H9 (cell line): Measurements from ENCODE around the gene NACC2. TPM values are rescaled to one million over a fixed set of nuclear protein-coding genes. Genes with fewer than 3 reads are reported as not detected.

ENCODE experiments used
- DNase-seq: peaks from one replicate; pipeline ENCODE4 v3.0.0-alpha.2; 2017
- H2AFZ ChIP-seq: one replicate; pipeline ENCODE4 v1.6.1; 2013; ENCODE audit warnings: mild to moderate bottlenecking, low read length, control low read depth, moderate library complexity
- H2AK5ac ChIP-seq: 2 replicates; pipeline ENCODE4 v1.6.1; 2013; ENCODE audit warnings: low read length, control low read depth, mixed read lengths; ENCODE audit not compliant: insufficient read length
- H2BK120ac ChIP-seq: one replicate; pipeline ENCODE4 v1.6.1; 2013; ENCODE audit warnings: low read depth, mild to moderate bottlenecking, low read length, control low read depth, inconsistent platforms; ENCODE audit not compliant: poor library complexity, severe bottlenecking
- H2BK12ac ChIP-seq: 2 replicates; pipeline ENCODE4 v1.6.1; 2013; ENCODE audit warnings: low read length, control low read depth, mixed read lengths, low read depth; ENCODE audit not compliant: insufficient read length
- H2BK15ac ChIP-seq: 2 replicates; pipeline ENCODE4 v1.6.1; 2013; ENCODE audit warnings: low read depth, low read length, control low read depth
- H2BK20ac ChIP-seq: one replicate; pipeline ENCODE4 v1.6.1; 2013; ENCODE audit warnings: low read depth, mild to moderate bottlenecking, low read length, control low read depth, inconsistent platforms; ENCODE audit not compliant: poor library complexity, severe bottlenecking
- H2BK5ac ChIP-seq: 2 replicates; pipeline ENCODE4 v1.6.1; 2013; ENCODE audit warnings: low read length, control low read depth, mixed read lengths; ENCODE audit not compliant: insufficient read length
- H3K14ac ChIP-seq: 2 replicates; pipeline ENCODE4 v1.6.1; 2013; ENCODE audit warnings: low read length, control low read depth; ENCODE audit not compliant: insufficient read depth
- H3K18ac ChIP-seq: 2 replicates; pipeline ENCODE4 v1.6.1; 2013; ENCODE audit warnings: low read depth, mild to moderate bottlenecking, mixed read lengths, low read length, control low read depth; ENCODE audit not compliant: insufficient read length
- H3K23ac ChIP-seq: 2 replicates; pipeline ENCODE4 v1.6.1; 2013; ENCODE audit warnings: low read length, control low read depth, mixed read lengths, low read depth; ENCODE audit not compliant: insufficient read length
- H3K23me2 ChIP-seq: 2 replicates; pipeline ENCODE4 v1.6.1; 2013; ENCODE audit warnings: low read depth, mild to moderate bottlenecking, mixed read lengths, low read length, control low read depth; ENCODE audit not compliant: insufficient read length, poor library complexity, severe bottlenecking
- H3K27ac ChIP-seq: 2 replicates; pipeline ENCODE4 v1.5.1; 2013; ENCODE audit warnings: low read length, control low read depth, mixed read lengths, low read depth; ENCODE audit not compliant: insufficient read length
- H3K27me3 ChIP-seq: 2 replicates; pipeline ENCODE4 v1.6.1; 2013; ENCODE audit warnings: low read length, control low read depth, inconsistent platforms; ENCODE audit not compliant: insufficient read depth
- H3K4ac ChIP-seq: 2 replicates; pipeline ENCODE4 v1.6.1; 2013; ENCODE audit warnings: low read depth, mild to moderate bottlenecking, control low read depth, inconsistent platforms, low read length, moderate library complexity
- H3K4me1 ChIP-seq: 2 replicates; pipeline ENCODE4 v1.6.1; 2013; ENCODE audit warnings: low read length, control low read depth, inconsistent platforms; ENCODE audit not compliant: insufficient read depth
- H3K4me2 ChIP-seq: 2 replicates; pipeline ENCODE4 v1.6.1; 2013; ENCODE audit warnings: low read length, control low read depth, mixed read lengths; ENCODE audit not compliant: insufficient read length, insufficient read depth
- H3K56ac ChIP-seq: 2 replicates; pipeline ENCODE4 v1.6.1; 2013; ENCODE audit warnings: low read depth, mild to moderate bottlenecking, mixed read lengths, low read length, control low read depth; ENCODE audit not compliant: insufficient read length
- H3K79me1 ChIP-seq: 2 replicates; pipeline ENCODE4 v1.6.1; 2013; ENCODE audit warnings: low read depth, mild to moderate bottlenecking, moderate library complexity, low read length, control low read depth, inconsistent platforms; ENCODE audit not compliant: insufficient read depth, poor library complexity, severe bottlenecking
- H3K79me2 ChIP-seq: 2 replicates; pipeline ENCODE4 v1.6.1; 2013; ENCODE audit warnings: low read length, control low read depth, inconsistent platforms; ENCODE audit not compliant: insufficient read depth
- H3K9ac ChIP-seq: 2 replicates; pipeline ENCODE4 v1.6.1; 2013; ENCODE audit warnings: low read length, control low read depth, mixed read lengths; ENCODE audit not compliant: insufficient read length; ENCODE audit errors: extremely low read depth
- H3K9me3 ChIP-seq: one replicate; pipeline ENCODE4 v1.6.1; 2013; ENCODE audit warnings: low read depth, low read length, inconsistent platforms; ENCODE audit not compliant: control insufficient read depth
- H3T11ph ChIP-seq: one replicate; pipeline ENCODE4 v1.6.1; 2013; ENCODE audit warnings: mild to moderate bottlenecking, low read length, control low read depth, inconsistent platforms
- H4K20me1 ChIP-seq: one replicate; pipeline ENCODE4 v1.6.1; 2013; ENCODE audit not compliant: control insufficient read depth, insufficient read length, insufficient read depth
- H4K5ac ChIP-seq: 2 replicates; pipeline ENCODE4 v1.6.1; 2013; ENCODE audit warnings: low read depth, mild to moderate bottlenecking, mixed read lengths, low read length, control low read depth; ENCODE audit not compliant: insufficient read length
- H4K8ac ChIP-seq: replicated peaks from 2 replicates; pipeline ENCODE4 v1.6.1; 2013; ENCODE audit warnings: low read length, control low read depth, mixed read lengths, low read depth; ENCODE audit not compliant: insufficient read length
- H4K91ac ChIP-seq: 2 replicates; pipeline ENCODE4 v1.6.1; 2013; ENCODE audit warnings: low read depth, mild to moderate bottlenecking, moderate library complexity, mixed read lengths, low read length, control low read depth; ENCODE audit not compliant: insufficient read length
- H3K27ac Mint-ChIP-seq, 3 experiments: 2 replicates in 2 of 3; 3 replicates in 1 of 3; pipeline ENCODE4 v1.8.0; 2020 to 2021; ENCODE audit warnings: mixed read lengths in 3 of 3, mild to moderate bottlenecking in 1 of 3, moderate library complexity in 1 of 3
- H3K27me3 Mint-ChIP-seq: 2 replicates; pipeline ENCODE4 v1.8.0; 2021; ENCODE audit warnings: low read depth, mild to moderate bottlenecking, moderate library complexity, mixed read lengths
- H3K36me3 Mint-ChIP-seq, 3 experiments: 2 replicates in 2 of 3; 3 replicates in 1 of 3; pipeline ENCODE4 v1.8.0; 2020 to 2021; ENCODE audit warnings: low read depth in 3 of 3, mixed read lengths in 3 of 3; ENCODE audit not compliant: insufficient read depth in 1 of 3
- H3K4me1 Mint-ChIP-seq, 2 experiments: 2 replicates each; pipeline ENCODE4 v1.8.0; 2020; ENCODE audit warnings: mixed read lengths in 2 of 2
- H3K4me3 Mint-ChIP-seq, 2 experiments: 2 replicates in 1 of 2; 3 replicates in 1 of 2; pipeline ENCODE4 v1.8.0; 2020 to 2021; ENCODE audit warnings: mild to moderate bottlenecking in 2 of 2, mixed read lengths in 2 of 2, moderate library complexity in 1 of 2
- H3K9me3 Mint-ChIP-seq, 2 experiments: 2 replicates in 1 of 2; 3 replicates in 1 of 2; pipeline ENCODE4 v1.8.0; 2020; ENCODE audit warnings: mild to moderate bottlenecking in 2 of 2, mixed read lengths in 2 of 2, moderate library complexity in 1 of 2
- WGBS: extraction: QIAGEN DNeasy Blood & Tissue Kit; methylation state at CpG from one replicate; pipeline ENCODE4 v1.1.7; 2013; ENCODE audit warnings: missing lambda C conversion rate, low lambda C conversion rate, mixed read lengths; ENCODE audit not compliant: insufficient read length; ENCODE audit errors: extremely low coverage; 5-methylcytosine and 5-hydroxymethylcytosine counted together
- total RNA-seq: library from RNA; stranded (reverse); gene quantifications from 2 replicates; pipeline ENCODE4 v1.2.1, GENCODE V29; 2021
- TF ChIP-seq, protein P1 (sequence below): fragments of 200-600 bp; sonication (generic); conservative IDR thresholded peaks from 3 replicates; pipeline ENCODE4 v1.8.0; 2021; ENCODE audit warnings: antibody characterized with exemption, mild to moderate bottlenecking

NACC2 gene
- total RNA-seq, 1 experiment from 2014 or later = 11.5 TPM

- no peak overlapping the region for H4K91ac ChIP-seq
- H3K9ac ChIP-seq = no peak overlapping the region
- H3K79me2 ChIP-seq = no peaks in the 10 kb centered on the region
- Mint-ChIP-seq H3K9me3 (no peaks in the 10 kb centered on the region), H3K36me3 (peaks cover 1 to 12% (median 11%) of the 10 kb centered on the region in 3 experiments; a peak in 4 of 7 replicates), H3K27ac (no peak overlapping the region; a peak in 1 of 7 replicates), H3K27me3 (peaks cover 17% of the 10 kb centered on the region), H3K4me3 (peak overlapping the region; percentile 76 to 84), H3K4me1 (peaks cover 3 to 4% of the 10 kb centered on the region in 2 experiments; a peak in 2 of 4 replicates)
- H3K4me2 ChIP-seq = peak overlapping the region; percentile 62
- H3K9me3 ChIP-seq = no peaks in the 10 kb centered on the region
- H4K5ac ChIP-seq = no peak overlapping the region
- H2BK120ac ChIP-seq = no peak overlapping the region
- no peaks in the 10 kb centered on the region for H3K4me1 ChIP-seq
- no peak overlapping the region for H3K23ac ChIP-seq
- no peak overlapping the region for H2BK12ac ChIP-seq
- H3K14ac ChIP-seq = no peak overlapping the region
- DNase-seq = peak; percentile 79
- H3K79me1 ChIP-seq = no peaks in the 10 kb centered on the region
- no peak overlapping the region for H2BK15ac ChIP-seq
- H2AK5ac ChIP-seq = no peak overlapping the region
- no peak overlapping the region for H3T11ph ChIP-seq
- H4K20me1 ChIP-seq = no peaks in the 10 kb centered on the region
- H3K27ac ChIP-seq = no peak overlapping the region
- H2AFZ ChIP-seq = no peak overlapping the region
- H3K27me3 ChIP-seq = no peaks in the 10 kb centered on the region
- H3K56ac ChIP-seq = no peak overlapping the region
- H3K23me2 ChIP-seq = no peaks in the 10 kb centered on the region
- H3K4ac ChIP-seq = no peak overlapping the region
- no peak overlapping the region for H2BK20ac ChIP-seq
- WGBS = no CpG with 5 or more reads among the region's 64 CpGs
- H3K18ac ChIP-seq = no peak overlapping the region
- H4K8ac ChIP-seq = no peak overlapping the region
- no peak overlapping the region for H2BK5ac ChIP-seq
- TF ChIP-seq, protein P1, sequence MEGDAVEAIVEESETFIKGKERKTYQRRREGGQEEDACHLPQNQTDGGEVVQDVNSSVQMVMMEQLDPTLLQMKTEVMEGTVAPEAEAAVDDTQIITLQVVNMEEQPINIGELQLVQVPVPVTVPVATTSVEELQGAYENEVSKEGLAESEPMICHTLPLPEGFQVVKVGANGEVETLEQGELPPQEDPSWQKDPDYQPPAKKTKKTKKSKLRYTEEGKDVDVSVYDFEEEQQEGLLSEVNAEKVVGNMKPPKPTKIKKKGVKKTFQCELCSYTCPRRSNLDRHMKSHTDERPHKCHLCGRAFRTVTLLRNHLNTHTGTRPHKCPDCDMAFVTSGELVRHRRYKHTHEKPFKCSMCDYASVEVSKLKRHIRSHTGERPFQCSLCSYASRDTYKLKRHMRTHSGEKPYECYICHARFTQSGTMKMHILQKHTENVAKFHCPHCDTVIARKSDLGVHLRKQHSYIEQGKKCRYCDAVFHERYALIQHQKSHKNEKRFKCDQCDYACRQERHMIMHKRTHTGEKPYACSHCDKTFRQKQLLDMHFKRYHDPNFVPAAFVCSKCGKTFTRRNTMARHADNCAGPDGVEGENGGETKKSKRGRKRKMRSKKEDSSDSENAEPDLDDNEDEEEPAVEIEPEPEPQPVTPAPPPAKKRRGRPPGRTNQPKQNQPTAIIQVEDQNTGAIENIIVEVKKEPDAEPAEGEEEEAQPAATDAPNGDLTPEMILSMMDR = no peak
Observed at GRCh38 chr9:136119061-136119882, 24.2 kb upstream of the NACC2 start.
